HepG2 (cell line): ENCODE data around the gene LSM2. TPM values are rescaled to one million over a fixed set of nuclear protein-coding genes. Genes with fewer than 3 reads are reported as not detected.
A peak's percentile ranks its signal among the peaks of the same experiment; 100 is the strongest.

Experiments used
- BRCA1 ChIP-seq: sonication (generic); formaldehyde crosslinking; IDR thresholded peaks from 2 replicates; pipeline ENCODE4 v1.4.0; 2020; ENCODE audit warnings: missing genetic modification reagents
- CBX2 ChIP-seq, 2 experiments: fragments of 200-600 bp in 1 of 2; sonication (generic); formaldehyde crosslinking in 1 of 2; IDR thresholded peaks; 2 replicates each; pipeline versions ENCODE4 v1.7.0 to v1.8.1; 2018 to 2022; ENCODE audit warnings: low read depth in 2 of 2, low read length in 1 of 2, mild to moderate bottlenecking in 1 of 2, missing genetic modification reagents in 1 of 2
- ERF ChIP-seq: IDR thresholded peaks from 2 replicates; pipeline ENCODE4 v1.6.1; 2018; ENCODE audit warnings: missing biosample characterization, missing genetic modification reagents
- HMG20A ChIP-seq: IDR thresholded peaks from 2 replicates; pipeline ENCODE4 v1.6.1; 2016; ENCODE audit warnings: borderline replicate concordance
- KDM5A ChIP-seq: fragments of 200-600 bp; sonication (generic); IDR thresholded peaks from 2 replicates; pipeline ENCODE4 v1.7.0; 2018; ENCODE audit warnings: antibody characterized with exemption, mild to moderate bottlenecking, low read length, borderline replicate concordance
- MXD4 ChIP-seq: IDR thresholded peaks from 2 replicates; pipeline ENCODE4 v1.6.1; 2016; ENCODE audit warnings: mild to moderate bottlenecking, missing biosample characterization, missing genetic modification reagents
- NR2C2 ChIP-seq: sonication (generic); formaldehyde crosslinking; IDR thresholded peaks from 2 replicates; pipeline ENCODE4 v1.4.0; 2020; ENCODE audit warnings: missing genetic modification reagents, mild to moderate bottlenecking, moderate library complexity, borderline replicate concordance
- REXO4 ChIP-seq: sonication (generic); formaldehyde crosslinking; IDR thresholded peaks from 2 replicates; pipeline ENCODE4 v1.8.0; 2022; ENCODE audit warnings: missing genetic modification reagents, mild to moderate bottlenecking, borderline replicate concordance
- SOX13 ChIP-seq, 3 experiments: fragments of 450-650 bp in 1 of 3; sonication (generic) in 1 of 3; formaldehyde crosslinking in 1 of 3; IDR thresholded peaks in 2 of 3; conservative IDR thresholded peaks in 1 of 3; 2 replicates each; pipeline versions ENCODE4 v1.5.0 to v1.6.1; 2016 to 2020; ENCODE audit warnings: antibody characterized with exemption in 1 of 3, mild to moderate bottlenecking in 1 of 3, missing compliant biosample characterization in 1 of 3, missing genetic modification reagents in 1 of 3, moderate library complexity in 1 of 3
- YEATS2 ChIP-seq: sonication (generic); formaldehyde crosslinking; IDR thresholded peaks from 2 replicates; pipeline ENCODE4 v1.4.0; 2020; ENCODE audit warnings: missing genetic modification reagents, borderline replicate concordance
- ZNF251 ChIP-seq: sonication (generic); formaldehyde crosslinking; IDR thresholded peaks from 2 replicates; pipeline ENCODE4 v1.9.0; 2021; ENCODE audit warnings: mild to moderate bottlenecking, missing genetic modification reagents
- ZNF296 ChIP-seq: sonication (generic); formaldehyde crosslinking; conservative IDR thresholded peaks from 2 replicates; pipeline ENCODE4 v1.5.0; 2020; ENCODE audit warnings: mild to moderate bottlenecking, missing genetic modification reagents
- ZNF383 ChIP-seq: sonication (generic); formaldehyde crosslinking; IDR thresholded peaks from 2 replicates; pipeline ENCODE4 v1.4.0; 2020; ENCODE audit warnings: missing genetic modification reagents, mild to moderate bottlenecking, borderline replicate concordance
- polyA plus RNA-seq, 8 experiments: library from polyadenylated mRNA; depleted of rRNA in 3 of 8; stranded (reverse) in 7 of 8; unstranded in 1 of 8; fragments of >200 nt; fragmentation: Illumina TruSeq in 4 of 8; extraction: Trizol in 4 of 8; gene quantifications; 2 replicates each; pipeline versions ENCODE4 v1.2.1 to v1.2.3, GENCODE V29; 2011 to 2016; ENCODE audit warnings: low read depth in 4 of 8, missing spikeins in 1 of 8, mixed read lengths in 1 of 8; ENCODE audit not compliant: insufficient read depth in 1 of 8
- total RNA-seq, 5 experiments: library from RNA; depleted of rRNA; stranded (reverse); fragments of >200 nt; fragmentation: Illumina TruSeq; extraction: Trizol; gene quantifications; 2 replicates each; pipeline ENCODE4 v1.2.3, GENCODE V29; 2016; ENCODE audit warnings: low read depth in 1 of 5
- TF ChIP-seq, protein P1 (sequence below): sonication (generic); formaldehyde crosslinking; IDR thresholded peaks from 2 replicates; pipeline ENCODE4 v1.5.1; 2020; ENCODE audit warnings: mild to moderate bottlenecking, moderate library complexity, missing genetic modification reagents
- TF ChIP-seq, protein P2 (sequence below): sonication (generic); formaldehyde crosslinking; IDR thresholded peaks from 2 replicates; pipeline ENCODE4 v1.4.0; 2020; ENCODE audit warnings: low read depth, mild to moderate bottlenecking, missing genetic modification reagents
- TF ChIP-seq, protein P3 (sequence below): sonication (generic); formaldehyde crosslinking; IDR thresholded peaks from 2 replicates; pipeline ENCODE4 v1.5.0; 2020; ENCODE audit warnings: missing genetic modification reagents
- TF ChIP-seq, protein P4 (sequence below), 2 experiments: sonication (generic) in 1 of 2; formaldehyde crosslinking in 1 of 2; IDR thresholded peaks; 2 replicates each; pipeline versions ENCODE4 v1.4.0 to v1.6.1; 2018 to 2020; ENCODE audit warnings: missing genetic modification reagents in 2 of 2, borderline replicate concordance in 1 of 2, low read depth in 1 of 2, mild to moderate bottlenecking in 1 of 2, missing biosample characterization in 1 of 2
- TF ChIP-seq, protein P5 (sequence below): sonication (generic); formaldehyde crosslinking; IDR thresholded peaks from 2 replicates; pipeline ENCODE4 v1.5.0; 2020; ENCODE audit warnings: mild to moderate bottlenecking, missing genetic modification reagents, borderline replicate concordance

Gene LSM2
- total and polyA plus RNA-seq, 2 of the 13 experiments (the other 11 are each of a cell fraction or from before 2014, with no cell fraction given) = 69.4 to 90.5 TPM

DNA sequence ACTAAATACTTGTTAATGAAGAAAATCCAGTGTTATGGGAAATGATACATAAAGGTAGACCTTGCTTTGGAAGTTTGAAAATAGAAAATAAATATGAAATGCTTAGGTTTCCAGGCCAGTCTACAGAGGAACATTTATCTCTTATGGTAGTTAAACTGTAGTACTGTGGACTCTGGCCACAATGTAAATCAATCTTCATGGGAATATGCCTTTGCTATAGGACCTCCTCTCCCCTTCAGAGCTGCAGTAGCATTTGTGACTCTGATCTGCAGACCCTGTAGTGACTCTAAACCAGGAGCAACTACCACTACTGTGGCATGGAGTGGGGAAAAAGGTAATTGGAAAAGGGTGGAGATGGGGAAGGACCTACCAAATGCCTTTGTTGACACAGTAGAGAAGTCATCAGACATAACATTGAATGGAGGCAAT, 13.1 kb upstream of the LSM2 start (continued):
- TF ChIP-seq MXD4 (CRISPR knock-in tag) = peak; percentile 17; the same call in 1 of the 2 replicates
- TF ChIP-seq, protein P1, sequence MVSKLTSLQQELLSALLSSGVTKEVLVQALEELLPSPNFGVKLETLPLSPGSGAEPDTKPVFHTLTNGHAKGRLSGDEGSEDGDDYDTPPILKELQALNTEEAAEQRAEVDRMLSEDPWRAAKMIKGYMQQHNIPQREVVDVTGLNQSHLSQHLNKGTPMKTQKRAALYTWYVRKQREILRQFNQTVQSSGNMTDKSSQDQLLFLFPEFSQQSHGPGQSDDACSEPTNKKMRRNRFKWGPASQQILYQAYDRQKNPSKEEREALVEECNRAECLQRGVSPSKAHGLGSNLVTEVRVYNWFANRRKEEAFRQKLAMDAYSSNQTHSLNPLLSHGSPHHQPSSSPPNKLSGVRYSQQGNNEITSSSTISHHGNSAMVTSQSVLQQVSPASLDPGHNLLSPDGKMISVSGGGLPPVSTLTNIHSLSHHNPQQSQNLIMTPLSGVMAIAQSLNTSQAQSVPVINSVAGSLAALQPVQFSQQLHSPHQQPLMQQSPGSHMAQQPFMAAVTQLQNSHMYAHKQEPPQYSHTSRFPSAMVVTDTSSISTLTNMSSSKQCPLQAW (CRISPR knock-in tag) = no peak
- TF ChIP-seq, protein P2, sequence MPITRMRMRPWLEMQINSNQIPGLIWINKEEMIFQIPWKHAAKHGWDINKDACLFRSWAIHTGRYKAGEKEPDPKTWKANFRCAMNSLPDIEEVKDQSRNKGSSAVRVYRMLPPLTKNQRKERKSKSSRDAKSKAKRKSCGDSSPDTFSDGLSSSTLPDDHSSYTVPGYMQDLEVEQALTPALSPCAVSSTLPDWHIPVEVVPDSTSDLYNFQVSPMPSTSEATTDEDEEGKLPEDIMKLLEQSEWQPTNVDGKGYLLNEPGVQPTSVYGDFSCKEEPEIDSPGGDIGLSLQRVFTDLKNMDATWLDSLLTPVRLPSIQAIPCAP (CRISPR knock-in tag) = no peak
- TF ChIP-seq, protein P3, sequence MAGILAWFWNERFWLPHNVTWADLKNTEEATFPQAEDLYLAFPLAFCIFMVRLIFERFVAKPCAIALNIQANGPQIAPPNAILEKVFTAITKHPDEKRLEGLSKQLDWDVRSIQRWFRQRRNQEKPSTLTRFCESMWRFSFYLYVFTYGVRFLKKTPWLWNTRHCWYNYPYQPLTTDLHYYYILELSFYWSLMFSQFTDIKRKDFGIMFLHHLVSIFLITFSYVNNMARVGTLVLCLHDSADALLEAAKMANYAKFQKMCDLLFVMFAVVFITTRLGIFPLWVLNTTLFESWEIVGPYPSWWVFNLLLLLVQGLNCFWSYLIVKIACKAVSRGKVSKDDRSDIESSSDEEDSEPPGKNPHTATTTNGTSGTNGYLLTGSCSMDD = no peak
- TF ChIP-seq ZNF296 (CRISPR knock-in tag) = no peak
- no peak for TF ChIP-seq YEATS2 (CRISPR knock-in tag)
- TF ChIP-seq ZNF251 (CRISPR knock-in tag) = no peak
- no peak for TF ChIP-seq SOX13 (IDR thresholded peaks at IDR 0.05)
- TF ChIP-seq SOX13 (CRISPR knock-in tag; conservative IDR thresholded peaks at IDR 0.05 in 1 of 2, IDR thresholded peaks at IDR 0.05 in 1 of 2) = no peak
- TF ChIP-seq REXO4 = no peak
- TF ChIP-seq BRCA1 (CRISPR knock-in tag) = no peak
- peak; percentile 27 for TF ChIP-seq ERF
- TF ChIP-seq NR2C2 (CRISPR knock-in tag) = no peak; the same call in none of the 2 replicates
- no peak for TF ChIP-seq ZNF383
- TF ChIP-seq KDM5A = peak; percentile 29; the same call in 1 of the 2 replicates
- peak; percentile 9; the same call in 1 of the 2 replicates for TF ChIP-seq HMG20A (CRISPR knock-in tag)
- TF ChIP-seq, protein P4, sequence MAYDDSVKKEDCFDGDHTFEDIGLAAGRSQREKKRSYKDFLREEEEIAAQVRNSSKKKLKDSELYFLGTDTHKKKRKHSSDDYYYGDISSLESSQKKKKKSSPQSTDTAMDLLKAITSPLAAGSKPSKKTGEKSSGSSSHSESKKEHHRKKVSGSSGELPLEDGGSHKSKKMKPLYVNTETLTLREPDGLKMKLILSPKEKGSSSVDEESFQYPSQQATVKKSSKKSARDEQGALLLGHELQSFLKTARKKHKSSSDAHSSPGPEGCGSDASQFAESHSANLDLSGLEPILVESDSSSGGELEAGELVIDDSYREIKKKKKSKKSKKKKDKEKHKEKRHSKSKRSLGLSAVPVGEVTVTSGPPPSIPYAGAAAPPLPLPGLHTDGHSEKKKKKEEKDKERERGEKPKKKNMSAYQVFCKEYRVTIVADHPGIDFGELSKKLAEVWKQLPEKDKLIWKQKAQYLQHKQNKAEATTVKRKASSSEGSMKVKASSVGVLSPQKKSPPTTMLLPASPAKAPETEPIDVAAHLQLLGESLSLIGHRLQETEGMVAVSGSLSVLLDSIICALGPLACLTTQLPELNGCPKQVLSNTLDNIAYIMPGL (CRISPR knock-in tag; IDR thresholded peaks at IDR 0.05; ENCODE audit: borderline replicate concordance in 1 of 2, low read depth in 1 of 2) = peak in 1 of 2 experiments; percentile 14; a peak in 1 of 4 replicates
- TF ChIP-seq, protein P5, sequence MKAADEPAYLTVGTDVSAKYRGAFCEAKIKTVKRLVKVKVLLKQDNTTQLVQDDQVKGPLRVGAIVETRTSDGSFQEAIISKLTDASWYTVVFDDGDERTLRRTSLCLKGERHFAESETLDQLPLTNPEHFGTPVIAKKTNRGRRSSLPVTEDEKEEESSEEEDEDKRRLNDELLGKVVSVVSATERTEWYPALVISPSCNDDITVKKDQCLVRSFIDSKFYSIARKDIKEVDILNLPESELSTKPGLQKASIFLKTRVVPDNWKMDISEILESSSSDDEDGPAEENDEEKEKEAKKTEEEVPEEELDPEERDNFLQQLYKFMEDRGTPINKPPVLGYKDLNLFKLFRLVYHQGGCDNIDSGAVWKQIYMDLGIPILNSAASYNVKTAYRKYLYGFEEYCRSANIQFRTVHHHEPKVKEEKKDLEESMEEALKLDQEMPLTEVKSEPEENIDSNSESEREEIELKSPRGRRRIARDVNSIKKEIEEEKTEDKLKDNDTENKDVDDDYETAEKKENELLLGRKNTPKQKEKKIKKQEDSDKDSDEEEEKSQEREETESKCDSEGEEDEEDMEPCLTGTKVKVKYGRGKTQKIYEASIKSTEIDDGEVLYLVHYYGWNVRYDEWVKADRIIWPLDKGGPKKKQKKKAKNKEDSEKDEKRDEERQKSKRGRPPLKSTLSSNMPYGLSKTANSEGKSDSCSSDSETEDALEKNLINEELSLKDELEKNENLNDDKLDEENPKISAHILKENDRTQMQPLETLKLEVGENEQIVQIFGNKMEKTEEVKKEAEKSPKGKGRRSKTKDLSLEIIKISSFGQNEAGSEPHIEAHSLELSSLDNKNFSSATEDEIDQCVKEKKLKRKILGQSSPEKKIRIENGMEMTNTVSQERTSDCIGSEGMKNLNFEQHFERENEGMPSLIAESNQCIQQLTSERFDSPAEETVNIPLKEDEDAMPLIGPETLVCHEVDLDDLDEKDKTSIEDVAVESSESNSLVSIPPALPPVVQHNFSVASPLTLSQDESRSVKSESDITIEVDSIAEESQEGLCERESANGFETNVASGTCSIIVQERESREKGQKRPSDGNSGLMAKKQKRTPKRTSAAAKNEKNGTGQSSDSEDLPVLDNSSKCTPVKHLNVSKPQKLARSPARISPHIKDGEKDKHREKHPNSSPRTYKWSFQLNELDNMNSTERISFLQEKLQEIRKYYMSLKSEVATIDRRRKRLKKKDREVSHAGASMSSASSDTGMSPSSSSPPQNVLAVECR = no peak
- no peak for TF ChIP-seq CBX2 (IDR thresholded peaks at IDR 0.05; ENCODE audit: low read depth, low read length)
- no peak for TF ChIP-seq CBX2 (CRISPR knock-in tag; IDR thresholded peaks at IDR 0.05; ENCODE audit: low read depth)
